Pancreas (tissue), 10 donors: ENCODE data around the gene PTGR2. TPM values are rescaled to one million over a fixed set of nuclear protein-coding genes. Genes with fewer than 3 reads are reported as not detected.

Source experiments
- ATAC-seq, 4 donors: fragments of 200-7000 bp; cut with Tn5 transposase; one replicate each; pipeline versions ENCODE4 v1.8.0 to v1.9.1; 2020; ENCODE audit warnings: mild to moderate bottlenecking in 4 of 4, moderate library complexity in 4 of 4
- DNase-seq, 6 donors: peaks; one replicate each; pipeline ENCODE4 v3.0.0-alpha.2; 2020
- FAIRE-seq: peaks from 2 replicates; lab custom pipeline; 2012; peaks lifted over from hg19 to GRCh38; lab: Jason Lieb, UNC
- H3K27ac ChIP-seq, 4 donors: fragments of 200-600 bp; sonication (generic); 1 replicate in 3 of 4; 2 replicates in 1 of 4; pipeline versions ENCODE4 v1.5.0 to v1.8.0; 2020
- H3K27me3 ChIP-seq, 4 donors: fragments of 200-600 bp; one replicate each; pipeline ENCODE4 v1.8.0; 2021
- H3K36me3 ChIP-seq, 3 donors: fragments of 200-600 bp; sonication (generic) in 1 of 3; one replicate each; pipeline versions ENCODE4 v1.5.0 to v1.8.0; 2020 to 2021
- H3K4me1 ChIP-seq, 3 donors: fragments of 200-600 bp; one replicate each; pipeline ENCODE4 v1.8.0; 2021
- H3K4me3 ChIP-seq, 4 donors: fragments of 200-600 bp; sonication (generic) in 2 of 4; one replicate each; pipeline versions ENCODE4 v1.5.0 to v1.8.0; 2020 to 2021
- H3K9me3 ChIP-seq, 4 donors: fragments of 200-600 bp; one replicate each; pipeline ENCODE4 v1.8.0; 2021
- CTCF ChIP-seq, 4 donors: fragments of 200-600 bp; sonication (generic) in 3 of 4; IDR thresholded peaks; one replicate each; pipeline versions ENCODE4 v1.5.0 to v1.8.0; 2021; ENCODE audit warnings: antibody characterized with exemption in 4 of 4
- WGBS, 2 donors: extraction: QIAGEN DNeasy Blood & Tissue Kit; methylation state at CpG; one replicate each; pipeline ENCODE4 v1.1.7; 2013; 5-methylcytosine and 5-hydroxymethylcytosine counted together
- intact Hi-C, 3 donors: fragments of 100-400 bp; cut with DNase I; formaldehyde crosslinking; loops; one replicate each; pipeline versions ENCODE4 v1.11.1 to v1.14.2; 2022
- polyA plus RNA-seq, 2 donors: library from polyadenylated mRNA; stranded (reverse); fragments of 200-250 nt; gene quantifications; one replicate each; pipeline ENCODE4 v1.2.3, GENCODE V29; 2013
- total RNA-seq, 6 donors: library from RNA; stranded (reverse); fragmentation: NEBNext Ultra II Directional in 4 of 6; extraction: Animal tissue kit (Norgen Biotek cat#: 25700) in 4 of 6; gene quantifications; one replicate each; pipeline versions ENCODE4 v1.2.1 to v1.2.4, GENCODE V29; 2021 to 2023
- donor health status: healthy with polysubstance abuse.
- donor health status: DM: no; HTN: no; CAD: no; lungs with moderate emphysema.
- donor health status: DM: no; HTN: no; CAD: no.
- donor health status: control.
- donor health status: control.
- donor health status: Bipolar disorder and iron deficiency.
- donor health status: DM: yes; HTN: yes; CAD: no.
- donor health status: DM: no; HTN: no; CAD: no.
- donor health status: DM: no; HTN: no; CAD: no.
- donor health status: DM: yes; HTN: yes; CAD: no.

The PTGR2 gene
- total and polyA plus RNA-seq, 8 donors = 3.5 to 7.2 (median 5.2) TPM

- DNase-seq = no peak
- no peak for TF ChIP-seq CTCF (IDR thresholded peaks at IDR 0.05)
- Histone ChIP-seq H3K36me3 (no peaks in the 10 kb centered on the region), H3K9me3 (no peaks in the 10 kb centered on the region), H3K4me3 (no peak overlapping the region), H3K27ac (no peak overlapping the region), H3K27me3 (no peaks in the 10 kb centered on the region), H3K4me1 (no peaks in the 10 kb centered on the region)
- no peak for FAIRE-seq
- intact Hi-C loops = no loop called here
- ATAC-seq = no peak
- 92 to 96% methylated on average over 1 of the region's 1 CpG for WGBS, 2 donors
Observed at GRCh38 chr14:73842201-73842600, 9.4 kb upstream of the PTGR2 start.

- ATAC-seq = no peak
- Histone ChIP-seq H3K4me1 (no peaks in the 10 kb centered on the region), H3K27me3 (no peaks in the 10 kb centered on the region), H3K4me3 (no peak overlapping the region), H3K27ac (no peak overlapping the region), H3K9me3 (no peaks in the 10 kb centered on the region), H3K36me3 (no peaks in the 10 kb centered on the region)
- no peak for TF ChIP-seq CTCF (IDR thresholded peaks at IDR 0.05)
- no peak for FAIRE-seq
- intact Hi-C loops = no loop called here
- WGBS, 2 donors = 67 to 82% methylated on average over 2 of the region's 2 CpGs
- no peak for DNase-seq
Observed at GRCh38 chr14:73842851-73843250, 8.8 kb upstream of the PTGR2 start.

- DNase-seq (no peak), ATAC-seq (no peak), FAIRE-seq (no peak)
- H3K27me3 ChIP-seq = no peaks in the 10 kb centered on the region
- no peak overlapping the region for H3K4me3 ChIP-seq
- no peak overlapping the region for H3K27ac ChIP-seq
- TF ChIP-seq CTCF (IDR thresholded peaks at IDR 0.05) = no peak
- no peaks in the 10 kb centered on the region for H3K4me1 ChIP-seq
- WGBS, 2 donors = 71 to 74% methylated on average over 2 of the region's 2 CpGs
- H3K9me3 ChIP-seq = no peaks in the 10 kb centered on the region
- no peaks in the 10 kb centered on the region for H3K36me3 ChIP-seq
- intact Hi-C loops = no loop called here
Observed at GRCh38 chr14:73843296-73843695, 8.3 kb upstream of the PTGR2 start.

GRCh38 chr14:73846947-73847346 lies 4.7 kb upstream of the PTGR2 start:
- ATAC-seq = no peak
- no peak for FAIRE-seq
- TF ChIP-seq CTCF (IDR thresholded peaks at IDR 0.05) = no peak
- Histone ChIP-seq H3K27ac (no peak overlapping the region), H3K4me1 (peaks cover 0 to 3% (median 0%) of the 10 kb centered on the region in 3 donors), H3K9me3 (no peaks in the 10 kb centered on the region), H3K36me3 (no peaks in the 10 kb centered on the region), H3K4me3 (no peak overlapping the region), H3K27me3 (no peaks in the 10 kb centered on the region)
- WGBS, 2 donors = 77 to 91% methylated on average over 4 of the region's 4 CpGs
- DNase-seq = no peak
- intact Hi-C loops = no loop called here

GRCh38 chr14:73851000-73851399 lies 631 bp upstream of the PTGR2 start:
- TF ChIP-seq CTCF (IDR thresholded peaks at IDR 0.05) = no peak
- Histone ChIP-seq H3K9me3 (no peaks in the 10 kb centered on the region), H3K27me3 (no peaks in the 10 kb centered on the region), H3K36me3 (no peaks in the 10 kb centered on the region), H3K4me3 (peak overlapping the region; percentile 37 to 59 (median 52)), H3K27ac (peak overlapping the region; percentile 82 to 96 (median 88)), H3K4me1 (peaks cover 0 to 3% (median 0%) of the 10 kb centered on the region in 3 donors)
- intact Hi-C loops = no loop called here
- ATAC-seq = peak in 3 of 4 donors; percentile 4 to 9 (median 7)
- 23 to 34% methylated on average over 6 of the region's 6 CpGs for WGBS, 2 donors
- no peak for DNase-seq
- no peak for FAIRE-seq
